Peyer's patch (tissue), 4 donors: ENCODE measurements around the gene TUSC1.

Experiments used
- CTCF ChIP-seq, 6 experiments: fragments of 450-650 bp in 4 of 6; fragments of 200-600 bp in 2 of 6; sonication (generic) in 1 of 6; IDR thresholded peaks; one replicate each; pipeline ENCODE4 v1.5.1; 2017 to 2019; ENCODE audit warnings: antibody characterized with exemption in 6 of 6, mild to moderate bottlenecking in 3 of 6, moderate library complexity in 1 of 6
- POLR2A ChIP-seq, 2 donors: fragments of 450-650 bp; IDR thresholded peaks; one replicate each; pipeline ENCODE4 v1.5.1; 2017; ENCODE audit warnings: antibody characterized with exemption in 2 of 2, mild to moderate bottlenecking in 2 of 2, moderate library complexity in 2 of 2

GRCh38 chr9:25724424-25724823, 46.2 kb upstream of the TUSC1 start:
- TF ChIP-seq CTCF (IDR thresholded peaks at IDR 0.05) (no peak), POLR2A (IDR thresholded peaks at IDR 0.05) (no peak)
